ENCODE results near the gene CPSF4L. TPM values are rescaled to one million over a fixed set of nuclear protein-coding genes. Genes with fewer than 3 reads are reported as not detected.
A peak's percentile ranks its signal among the peaks of the same experiment; 100 is the strongest.

CPSF4L gene
- total RNA-seq, 1 experiment from 2014 or later, result not detected

- BruUV-seq (replicated peaks), result no TSS peak
- no peaks in the 10 kb centered on the region for H3K36me3 ChIP-seq (ENCODE audit: insufficient read depth, low read length, poor library complexity, severe bottlenecking)
- no peak overlapping the region for H3K4me3 ChIP-seq (ENCODE audit: low read depth, low read length, poor library complexity, severe bottlenecking)
- CTCF ChIA-PET, result interaction anchor here (1.1 kb wide), 1 partner anchor 61 kb away, joined by 9 read pairs; no protein-coding TSS in a partner anchor
- H3K9me3 ChIP-seq (ENCODE audit: low read depth, low read length, poor library complexity, severe bottlenecking), result no peaks in the 10 kb centered on the region
- POLR2A ChIA-PET (ENCODE audit: low non-redundant PET), result no interaction called here
- H3K27me3 ChIP-seq (replicated peaks; ENCODE audit: insufficient read depth, low read depth, low read length, poor library complexity), result no peaks in the 10 kb centered on the region
- TF ChIP-seq, protein P1, sequence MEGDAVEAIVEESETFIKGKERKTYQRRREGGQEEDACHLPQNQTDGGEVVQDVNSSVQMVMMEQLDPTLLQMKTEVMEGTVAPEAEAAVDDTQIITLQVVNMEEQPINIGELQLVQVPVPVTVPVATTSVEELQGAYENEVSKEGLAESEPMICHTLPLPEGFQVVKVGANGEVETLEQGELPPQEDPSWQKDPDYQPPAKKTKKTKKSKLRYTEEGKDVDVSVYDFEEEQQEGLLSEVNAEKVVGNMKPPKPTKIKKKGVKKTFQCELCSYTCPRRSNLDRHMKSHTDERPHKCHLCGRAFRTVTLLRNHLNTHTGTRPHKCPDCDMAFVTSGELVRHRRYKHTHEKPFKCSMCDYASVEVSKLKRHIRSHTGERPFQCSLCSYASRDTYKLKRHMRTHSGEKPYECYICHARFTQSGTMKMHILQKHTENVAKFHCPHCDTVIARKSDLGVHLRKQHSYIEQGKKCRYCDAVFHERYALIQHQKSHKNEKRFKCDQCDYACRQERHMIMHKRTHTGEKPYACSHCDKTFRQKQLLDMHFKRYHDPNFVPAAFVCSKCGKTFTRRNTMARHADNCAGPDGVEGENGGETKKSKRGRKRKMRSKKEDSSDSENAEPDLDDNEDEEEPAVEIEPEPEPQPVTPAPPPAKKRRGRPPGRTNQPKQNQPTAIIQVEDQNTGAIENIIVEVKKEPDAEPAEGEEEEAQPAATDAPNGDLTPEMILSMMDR (conservative IDR thresholded peaks at IDR 0.05; ENCODE audit: low read depth, low read length), result no peak
- no peak for TF ChIP-seq EZH2 (IDR thresholded peaks at IDR 0.05; ENCODE audit: borderline replicate concordance, low read depth, low read length, poor library complexity, severe bottlenecking)
- peaks cover 25% of the 10 kb centered on the region for H3K4me1 ChIP-seq (ENCODE audit: insufficient read depth, low read length, poor library complexity, severe bottlenecking)
- no peak for DNase-seq (ENCODE audit: low spot score)
- H3K27ac ChIP-seq (ENCODE audit: low read depth, low read length, poor library complexity, severe bottlenecking), result peak overlapping the region; percentile 26
- intact Hi-C loops (cut with micrococcal nuclease; ENCODE audit: unreplicated experiment), result no loop called here
Observed at GRCh38 chr17:73278049-73278464, 16.4 kb upstream of the CPSF4L start.

DNA sequence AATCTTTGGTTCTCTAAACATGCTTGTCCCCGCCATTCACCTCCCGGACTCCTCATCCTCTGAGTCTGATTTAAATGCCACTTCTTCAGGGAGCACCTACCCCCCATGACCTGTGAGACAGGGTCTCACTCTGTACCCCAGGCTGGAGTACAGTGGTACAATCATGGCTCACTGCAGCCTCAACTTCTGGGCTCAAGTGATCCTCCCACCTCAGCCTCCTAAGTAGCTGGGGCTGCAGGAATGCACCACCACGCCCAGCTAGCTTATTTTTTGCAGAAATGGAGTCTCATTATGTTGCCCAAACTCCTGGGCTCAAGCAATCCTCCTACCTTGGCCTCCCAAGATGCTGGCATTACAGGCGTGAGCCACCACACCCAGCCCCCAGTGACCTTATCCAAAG is 12.8 kb upstream of the CPSF4L start:
- Histone ChIP-seq H3K4me1 (ENCODE audit: insufficient read depth, low read length, poor library complexity, severe bottlenecking) (peaks cover 14% of the 10 kb centered on the region), H3K4me3 (ENCODE audit: low read depth, low read length, poor library complexity, severe bottlenecking) (no peak overlapping the region), H3K36me3 (ENCODE audit: insufficient read depth, low read length, poor library complexity, severe bottlenecking) (no peaks in the 10 kb centered on the region), H3K9me3 (ENCODE audit: low read depth, low read length, poor library complexity, severe bottlenecking) (no peaks in the 10 kb centered on the region), H3K27me3 (replicated peaks; ENCODE audit: insufficient read depth, low read depth, low read length, poor library complexity) (no peaks in the 10 kb centered on the region), H3K27ac (ENCODE audit: low read depth, low read length, poor library complexity, severe bottlenecking) (no peak overlapping the region)
- intact Hi-C loops (cut with micrococcal nuclease; ENCODE audit: unreplicated experiment), result no loop called here
- TF ChIP-seq, protein P1 (conservative IDR thresholded peaks at IDR 0.05; ENCODE audit: low read depth, low read length), result no peak
- TF ChIP-seq EZH2 (IDR thresholded peaks at IDR 0.05; ENCODE audit: borderline replicate concordance, low read depth, low read length, poor library complexity, severe bottlenecking), result no peak
- no TSS peak for BruUV-seq (replicated peaks)
- ChIA-PET POLR2A (ENCODE audit: low non-redundant PET) (no interaction called here), CTCF (no interaction called here)
- no peak for DNase-seq (ENCODE audit: low spot score)

DNA sequence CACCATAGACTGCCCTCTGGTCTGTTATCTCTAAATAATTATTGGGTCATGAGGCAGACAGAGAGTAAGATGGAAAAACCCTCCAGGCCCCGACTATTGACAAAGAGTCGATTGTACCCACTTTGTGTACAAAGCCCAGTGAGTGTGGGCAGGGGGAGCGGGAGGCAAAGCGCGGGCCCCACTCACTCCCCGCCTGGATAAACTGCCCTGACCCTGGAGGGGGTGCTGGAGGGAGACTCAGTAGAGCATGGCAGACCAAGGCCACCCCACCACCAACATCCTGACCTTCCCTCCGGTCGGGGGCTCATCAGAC is 11.2 kb upstream of the CPSF4L start:
- peaks cover 1% of the 10 kb centered on the region for H3K4me1 ChIP-seq (ENCODE audit: insufficient read depth, low read length, poor library complexity, severe bottlenecking)
- H3K36me3 ChIP-seq (ENCODE audit: insufficient read depth, low read length, poor library complexity, severe bottlenecking), result no peaks in the 10 kb centered on the region
- ChIA-PET POLR2A (ENCODE audit: low non-redundant PET) (no interaction called here), CTCF (no interaction called here)
- H3K9me3 ChIP-seq (ENCODE audit: low read depth, low read length, poor library complexity, severe bottlenecking), result no peaks in the 10 kb centered on the region
- no peak for DNase-seq (ENCODE audit: low spot score)
- no TSS peak for BruUV-seq (replicated peaks)
- no peak for TF ChIP-seq EZH2 (IDR thresholded peaks at IDR 0.05; ENCODE audit: borderline replicate concordance, low read depth, low read length, poor library complexity, severe bottlenecking)
- TF ChIP-seq, protein P1 (conservative IDR thresholded peaks at IDR 0.05; ENCODE audit: low read depth, low read length), result no peak
- intact Hi-C loops (cut with micrococcal nuclease; ENCODE audit: unreplicated experiment), result no loop called here
- no peak overlapping the region for H3K27ac ChIP-seq (ENCODE audit: low read depth, low read length, poor library complexity, severe bottlenecking)
- H3K4me3 ChIP-seq (ENCODE audit: low read depth, low read length, poor library complexity, severe bottlenecking), result no peak overlapping the region
- no peaks in the 10 kb centered on the region for H3K27me3 ChIP-seq (replicated peaks; ENCODE audit: insufficient read depth, low read depth, low read length, poor library complexity)

Measured in A673 (cell line).